Loucy (cell line): ENCODE measurements around the gene FAM219A.

ENCODE experiments used
- CTCF ChIP-seq: fragments of 200-600 bp; sonication (generic); conservative IDR thresholded peaks from 2 replicates; pipeline ENCODE4 v1.5.1; 2014; ENCODE audit warnings: mild to moderate bottlenecking, antibody characterized with exemption, low read length
- EZH2phosphoT487 ChIP-seq: fragments of 200-600 bp; IDR thresholded peaks from 2 replicates; pipeline ENCODE4 v1.6.1; 2018; ENCODE audit warnings: antibody characterized with exemption, mild to moderate bottlenecking, moderate library complexity, borderline replicate concordance

- TF ChIP-seq CTCF (no peak), EZH2phosphoT487 (no peak)
These were observed 7.1 kb upstream of the FAM219A start for GRCh38 chr9:34465468-34465867.
